K562 (cell line): ENCODE data around the gene PTGES3L.

ENCODE experiments used
- ARID4B ChIP-seq: sonication (generic); formaldehyde crosslinking; IDR thresholded peaks from 2 replicates; pipeline ENCODE4 v1.8.0; 2022; ENCODE audit warnings: mild to moderate bottlenecking, missing genetic modification reagents
- BRF1 ChIP-seq: IDR thresholded peaks from 3 replicates; pipeline ENCODE4 v1.6.1; 2011; ENCODE audit warnings: borderline replicate concordance, mild to moderate bottlenecking; ENCODE audit not compliant: insufficient read length; ENCODE audit errors: extremely low read depth
- DPF2 ChIP-seq: fragments of 450-650 bp; IDR thresholded peaks from 2 replicates; pipeline ENCODE4 v1.6.1; 2016
- FOXP1 ChIP-seq: sonication (generic); formaldehyde crosslinking; IDR thresholded peaks from 2 replicates; pipeline ENCODE4 v1.8.0; 2022; ENCODE audit warnings: mild to moderate bottlenecking, missing genetic modification reagents
- GABPA ChIP-seq: fragments of 200-800 bp; sonication (Bioruptor generic); conservative IDR thresholded peaks from 2 replicates; pipeline ENCODE4 v1.6.1; 2016; ENCODE audit warnings: low read depth, missing genetic modification characterization, missing compliant biosample characterization
- HBP1 ChIP-seq: fragments of 450-650 bp; formaldehyde crosslinking; IDR thresholded peaks from 2 replicates; pipeline ENCODE4 v1.4.0; 2022; ENCODE audit warnings: missing genetic modification characterization
- ZNF23 ChIP-seq: fragments of 250-450 bp; sonication (Bioruptor Pico); IDR thresholded peaks from 2 replicates; pipeline ENCODE4 v1.4.0; 2020; ENCODE audit warnings: mild to moderate bottlenecking

GRCh38 chr17:43016216-43016615 is 36.3 kb upstream of the PTGES3L start:
- no peak for TF ChIP-seq HBP1 (CRISPR knock-in tag)
- no peak for TF ChIP-seq DPF2
- TF ChIP-seq BRF1: no peak
- TF ChIP-seq GABPA (tag): no peak
- TF ChIP-seq FOXP1 (CRISPR knock-in tag): no peak
- no peak for TF ChIP-seq ARID4B (CRISPR knock-in tag)
- no peak for TF ChIP-seq ZNF23 (CRISPR knock-in tag)
